Body of pancreas (tissue), 4 donors: ENCODE results near the gene ATP1A1. TPM values are rescaled to one million over a fixed set of nuclear protein-coding genes. Genes with fewer than 3 reads are reported as not detected.

Experiments
- ATAC-seq: fragments of 150-250 bp; one replicate; pipeline ENCODE4 v1.9.1; 2016
- DNase-seq, 4 donors: peaks; one replicate each; pipeline ENCODE4 v3.0.0-alpha.2; 2019
- H3K27ac ChIP-seq, 4 donors: fragments of 200-600 bp; sonication (generic); 1 replicate in 3 of 4; 2 replicates in 1 of 4; pipeline versions ENCODE4 v1.5.1 to v1.6.1; 2016 to 2019; ENCODE audit warnings: mild to moderate bottlenecking in 1 of 4, mixed read lengths in 1 of 4, moderate library complexity in 1 of 4
- H3K27me3 ChIP-seq, 2 donors: fragments of 200-600 bp; sonication (generic); one replicate each; pipeline ENCODE4 v1.6.0; 2016; ENCODE audit warnings: mild to moderate bottlenecking in 1 of 2
- H3K36me3 ChIP-seq, 2 donors: fragments of 200-600 bp; sonication (generic); replicated peaks in 1 of 2; 2 replicates each; pipeline ENCODE4 v1.5.1; 2016; ENCODE audit warnings: low read depth in 2 of 2; ENCODE audit not compliant: insufficient read depth in 1 of 2
- H3K4me1 ChIP-seq: fragments of 200-600 bp; sonication (generic); one replicate; pipeline ENCODE4 v1.6.0; 2016
- H3K4me3 ChIP-seq, 2 donors: fragments of 200-600 bp; sonication (generic); 1 replicate in 1 of 2; 2 replicates in 1 of 2; pipeline ENCODE4 v1.5.1; 2016 to 2019
- H3K9me3 ChIP-seq, 3 donors: fragments of 200-600 bp; sonication (generic); 1 replicate in 2 of 3; 2 replicates in 1 of 3; pipeline ENCODE4 v1.5.1; 2016
- POLR2A ChIP-seq, 3 donors: fragments of 450-650 bp; IDR thresholded peaks; one replicate each; pipeline ENCODE4 v1.6.1; 2016; ENCODE audit warnings: antibody characterized with exemption in 3 of 3, mild to moderate bottlenecking in 2 of 3
- WGBS, 2 donors: methylation state at CpG; one replicate each; pipeline ENCODE4 v1.1.5; 2017; 5-methylcytosine and 5-hydroxymethylcytosine counted together
- intact Hi-C: fragments of 100-400 bp; cut with DNase I; formaldehyde crosslinking; loops from one replicate; pipeline ENCODE4 v1.15.1; 2023
- total RNA-seq, 2 donors: library from RNA; depleted of rRNA; stranded (reverse); fragments of >200 nt; gene quantifications; one replicate each; pipeline ENCODE4 v1.1.0, GENCODE V29; 2016
- TF ChIP-seq, protein P1 (sequence below), 7 experiments: fragments of 450-650 bp in 4 of 7; fragments of 200-600 bp in 3 of 7; sonication (generic) in 3 of 7; IDR thresholded peaks; one replicate each; pipeline ENCODE4 v1.5.1; 2016 to 2019; ENCODE audit warnings: antibody characterized with exemption in 7 of 7

ATP1A1 gene
- total RNA-seq, 2 donors from 2014 or later, result 423 to 593 TPM

DNA sequence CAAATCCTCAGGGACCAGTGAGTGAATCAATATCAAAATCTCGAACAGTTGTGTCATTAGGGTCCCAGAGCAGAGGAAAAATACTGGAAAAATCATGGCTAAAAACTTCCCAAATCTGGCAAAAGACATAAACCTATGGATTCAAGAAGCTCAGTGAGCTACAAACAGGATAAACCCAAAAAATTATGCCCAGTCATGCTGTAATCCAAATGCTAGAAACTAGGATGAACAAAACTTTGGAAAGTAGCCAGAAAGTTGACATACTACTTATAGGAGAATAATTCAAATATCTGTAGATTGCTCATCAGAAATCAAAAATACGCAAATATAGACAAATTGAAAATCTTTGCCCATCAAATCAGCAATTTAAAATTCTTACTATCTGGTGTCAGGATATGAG lies 34.6 kb upstream of the ATP1A1 start:
- 82 to 96% methylated on average over 2 of the region's 2 CpGs for WGBS, 2 donors
- intact Hi-C loops, result no loop called here
- H3K36me3 ChIP-seq, result no peaks in the 10 kb centered on the region
- no peak for DNase-seq
- ATAC-seq, result no peak
- TF ChIP-seq, protein P1, sequence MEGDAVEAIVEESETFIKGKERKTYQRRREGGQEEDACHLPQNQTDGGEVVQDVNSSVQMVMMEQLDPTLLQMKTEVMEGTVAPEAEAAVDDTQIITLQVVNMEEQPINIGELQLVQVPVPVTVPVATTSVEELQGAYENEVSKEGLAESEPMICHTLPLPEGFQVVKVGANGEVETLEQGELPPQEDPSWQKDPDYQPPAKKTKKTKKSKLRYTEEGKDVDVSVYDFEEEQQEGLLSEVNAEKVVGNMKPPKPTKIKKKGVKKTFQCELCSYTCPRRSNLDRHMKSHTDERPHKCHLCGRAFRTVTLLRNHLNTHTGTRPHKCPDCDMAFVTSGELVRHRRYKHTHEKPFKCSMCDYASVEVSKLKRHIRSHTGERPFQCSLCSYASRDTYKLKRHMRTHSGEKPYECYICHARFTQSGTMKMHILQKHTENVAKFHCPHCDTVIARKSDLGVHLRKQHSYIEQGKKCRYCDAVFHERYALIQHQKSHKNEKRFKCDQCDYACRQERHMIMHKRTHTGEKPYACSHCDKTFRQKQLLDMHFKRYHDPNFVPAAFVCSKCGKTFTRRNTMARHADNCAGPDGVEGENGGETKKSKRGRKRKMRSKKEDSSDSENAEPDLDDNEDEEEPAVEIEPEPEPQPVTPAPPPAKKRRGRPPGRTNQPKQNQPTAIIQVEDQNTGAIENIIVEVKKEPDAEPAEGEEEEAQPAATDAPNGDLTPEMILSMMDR (IDR thresholded peaks at IDR 0.05), result no peak
- TF ChIP-seq POLR2A (IDR thresholded peaks at IDR 0.05), result no peak
- no peak overlapping the region for H3K4me3 ChIP-seq
- no peaks in the 10 kb centered on the region for H3K27me3 ChIP-seq
- H3K27ac ChIP-seq, result no peak overlapping the region
- no peaks in the 10 kb centered on the region for H3K9me3 ChIP-seq
- H3K4me1 ChIP-seq, result peaks cover 34% of the 10 kb centered on the region

DNA sequence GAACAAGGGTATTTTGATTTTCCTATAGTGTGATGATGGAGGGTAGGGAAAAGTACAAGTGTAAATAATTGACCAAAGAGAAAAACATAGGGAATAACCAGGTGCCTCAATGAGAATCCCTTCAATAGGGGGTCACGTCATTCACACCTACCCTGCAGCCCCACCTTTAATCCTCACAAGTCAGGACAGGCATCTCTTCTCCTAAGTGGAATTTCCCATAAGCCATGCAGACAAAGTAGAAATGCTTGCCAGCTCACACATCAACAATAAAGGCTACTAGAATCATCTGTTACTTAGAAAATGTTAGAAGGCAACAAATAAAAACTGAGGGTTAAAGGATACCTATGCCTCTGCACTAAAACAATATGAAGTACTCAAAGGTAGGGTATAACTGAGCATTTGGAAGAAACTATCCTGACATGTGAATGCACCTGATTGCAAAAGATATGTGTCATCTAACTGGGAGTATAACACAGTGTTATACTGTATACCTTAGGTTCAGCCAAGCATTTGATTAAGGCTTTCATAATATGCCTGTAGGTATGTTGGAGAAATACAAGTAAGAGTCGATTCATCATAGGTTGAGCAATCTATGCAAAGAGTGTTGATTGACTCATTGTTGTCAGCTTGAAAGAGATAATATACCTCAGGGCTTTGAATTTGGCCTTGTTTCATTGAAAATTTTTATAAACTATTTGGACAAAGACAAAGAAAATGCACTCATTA lies 32.4 kb upstream of the ATP1A1 start:
- Histone ChIP-seq H3K36me3 (no peaks in the 10 kb centered on the region), H3K9me3 (no peaks in the 10 kb centered on the region), H3K4me3 (no peak overlapping the region), H3K4me1 (peaks cover 13% of the 10 kb centered on the region), H3K27ac (no peak overlapping the region), H3K27me3 (no peaks in the 10 kb centered on the region)
- TF ChIP-seq POLR2A (IDR thresholded peaks at IDR 0.05), result no peak
- TF ChIP-seq, protein P1 (IDR thresholded peaks at IDR 0.05), result no peak
- DNase-seq, result no peak
- ATAC-seq, result no peak
- WGBS, 2 donors, result 76 to 83% methylated on average over 2 of the region's 2 CpGs
- intact Hi-C loops, result no loop called here

DNA sequence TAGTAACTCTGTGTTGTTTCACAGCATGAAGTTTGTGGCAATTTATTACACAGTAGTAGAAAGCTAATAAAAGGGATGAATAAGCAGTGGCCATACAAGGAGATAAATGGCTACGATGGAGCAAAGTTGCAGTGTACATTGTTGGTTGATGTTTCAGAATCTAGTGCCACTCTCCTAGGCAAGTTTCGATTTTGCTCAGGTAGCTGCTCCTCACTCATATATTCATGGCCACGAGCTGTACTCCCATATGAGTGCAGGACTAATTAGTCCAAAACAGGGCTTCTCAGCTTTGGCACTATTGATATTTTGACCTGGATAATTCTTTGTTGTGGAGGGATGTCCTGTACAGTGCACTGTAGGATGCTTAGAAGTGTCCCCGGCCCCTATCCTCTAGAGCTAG lies 30.0 kb upstream of the ATP1A1 start:
- Histone ChIP-seq H3K36me3 (no peaks in the 10 kb centered on the region), H3K9me3 (no peaks in the 10 kb centered on the region), H3K4me3 (no peak overlapping the region), H3K4me1 (no peaks in the 10 kb centered on the region), H3K27me3 (no peaks in the 10 kb centered on the region), H3K27ac (no peak overlapping the region)
- TF ChIP-seq, protein P1 (IDR thresholded peaks at IDR 0.05), result no peak
- no peak for TF ChIP-seq POLR2A (IDR thresholded peaks at IDR 0.05)
- ATAC-seq (no peak), DNase-seq (no peak)
- WGBS, 2 donors, result 84 to 92% methylated on average over 4 of the region's 4 CpGs
- intact Hi-C loops, result no loop called here

DNA sequence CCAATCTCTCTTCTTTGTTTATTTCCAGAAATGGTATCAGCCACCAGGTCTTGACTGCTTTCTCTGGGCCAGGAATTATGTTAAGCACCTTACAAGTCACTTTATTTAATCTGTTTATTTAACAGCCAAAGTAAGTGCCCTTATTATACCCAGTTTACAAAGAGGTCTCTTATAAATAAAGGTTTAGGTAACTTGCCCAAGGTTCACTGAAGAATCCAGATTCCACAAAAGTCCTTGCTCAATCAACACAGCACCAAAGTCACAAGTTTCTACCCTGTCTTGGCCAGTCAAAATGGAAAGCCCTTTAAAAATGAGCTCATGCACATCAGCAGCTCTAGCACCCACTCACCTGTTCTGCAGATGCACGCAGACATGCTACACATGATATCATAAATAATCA lies 28.0 kb upstream of the ATP1A1 start:
- H3K4me3 ChIP-seq, result no peak overlapping the region
- H3K9me3 ChIP-seq, result no peaks in the 10 kb centered on the region
- no peak overlapping the region for H3K27ac ChIP-seq
- DNase-seq (no peak), ATAC-seq (no peak)
- TF ChIP-seq, protein P1 (IDR thresholded peaks at IDR 0.05), result no peak
- no peak for TF ChIP-seq POLR2A (IDR thresholded peaks at IDR 0.05)
- 72 to 76% methylated on average over 1 of the region's 1 CpG for WGBS, 2 donors
- no peaks in the 10 kb centered on the region for H3K4me1 ChIP-seq
- no peaks in the 10 kb centered on the region for H3K36me3 ChIP-seq
- H3K27me3 ChIP-seq, result no peaks in the 10 kb centered on the region
- intact Hi-C loops, result no loop called here

DNA sequence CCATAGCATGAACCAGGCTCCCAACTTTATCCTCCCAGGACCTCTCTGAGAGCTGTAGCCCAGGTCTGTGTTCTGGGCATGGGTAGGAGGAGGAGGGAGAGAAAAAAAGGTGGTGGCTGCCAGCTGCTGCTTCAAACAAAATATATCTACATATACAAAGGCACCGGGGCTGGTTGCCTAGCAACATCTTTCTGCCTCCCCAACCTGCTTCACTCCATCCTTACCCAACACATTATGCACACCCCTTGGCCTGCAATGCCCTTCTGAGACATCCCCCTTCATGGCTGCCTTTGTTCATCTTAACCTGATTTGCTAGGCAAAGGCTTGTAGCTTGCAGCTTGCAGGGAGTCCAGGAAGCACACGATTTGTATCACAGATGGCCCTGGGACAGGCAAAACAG lies 27.2 kb upstream of the ATP1A1 start:
- ATAC-seq (no peak), DNase-seq (no peak)
- WGBS, 2 donors, result 19 to 22% methylated on average over 2 of the region's 2 CpGs
- H3K4me1 ChIP-seq, result no peaks in the 10 kb centered on the region
- H3K27me3 ChIP-seq, result no peaks in the 10 kb centered on the region
- no peaks in the 10 kb centered on the region for H3K36me3 ChIP-seq
- no peak for TF ChIP-seq POLR2A (IDR thresholded peaks at IDR 0.05)
- intact Hi-C loops, result no loop called here
- H3K9me3 ChIP-seq, result no peaks in the 10 kb centered on the region
- H3K4me3 ChIP-seq, result no peak overlapping the region
- no peak overlapping the region for H3K27ac ChIP-seq
